ENCODE results near the gene HAUS8. TPM values are rescaled to one million over a fixed set of nuclear protein-coding genes. Genes with fewer than 3 reads are reported as not detected.

HAUS8 gene
- total and polyA plus RNA-seq, 2 of the 13 experiments (the other 11 are each of a cell fraction or from before 2014, with no cell fraction given) = 7.8 to 17.5 TPM

DNA sequence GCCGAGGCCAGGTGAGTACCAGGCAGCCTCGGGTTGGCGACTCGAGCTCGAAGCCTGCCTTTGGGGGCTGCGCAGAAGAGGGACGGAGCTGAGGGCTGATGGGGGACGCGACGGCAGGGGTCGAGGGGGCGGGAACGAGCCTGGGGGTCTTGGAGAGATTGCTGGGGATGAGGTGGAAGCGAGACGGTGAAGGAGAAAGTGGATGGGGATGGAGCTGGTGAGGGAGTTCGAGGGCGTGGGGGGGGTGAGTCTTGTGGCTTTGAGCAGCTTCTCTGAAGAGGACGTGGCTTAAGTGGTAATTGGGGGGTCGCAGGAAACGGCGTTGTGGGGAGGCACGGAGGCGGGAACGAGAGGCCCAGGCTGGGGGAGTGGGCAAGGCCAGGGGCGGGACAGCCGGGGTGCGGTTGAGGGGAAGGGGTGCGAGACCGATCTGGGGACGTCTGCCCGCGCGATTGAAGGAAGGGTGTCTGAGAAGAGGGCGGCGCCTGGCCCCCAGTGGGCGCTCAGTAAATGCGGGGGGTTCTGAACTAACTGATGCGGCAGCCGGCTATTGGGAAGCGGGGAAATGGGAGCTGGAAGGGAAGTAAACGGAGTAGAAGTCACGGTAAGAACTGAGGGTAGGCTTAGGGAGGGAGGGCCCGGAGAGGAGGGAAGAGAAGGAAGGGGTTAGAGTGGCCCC is 751 bp upstream of the HAUS8 start (continued):
- TF ChIP-seq REL (CRISPR knock-in tag; conservative IDR thresholded peaks at IDR 0.05) (0 out of 2 replicates have a peak, but pooled peaks have one; percentile 3), TCF7L2 (IDR thresholded peaks at IDR 0.05; ENCODE audit: low read depth, low read length) (no peak), ZBTB8A (CRISPR knock-in tag; IDR thresholded peaks at IDR 0.05; ENCODE audit: borderline replicate concordance, low read depth) (no peak), GZF1 (CRISPR knock-in tag; IDR thresholded peaks at IDR 0.05) (no peak), GATAD2A (CRISPR knock-in tag; IDR thresholded peaks at IDR 0.05) (0 out of 2 replicates have a peak, but pooled peaks have one; percentile 14)
- TF ChIP-seq, protein P1, sequence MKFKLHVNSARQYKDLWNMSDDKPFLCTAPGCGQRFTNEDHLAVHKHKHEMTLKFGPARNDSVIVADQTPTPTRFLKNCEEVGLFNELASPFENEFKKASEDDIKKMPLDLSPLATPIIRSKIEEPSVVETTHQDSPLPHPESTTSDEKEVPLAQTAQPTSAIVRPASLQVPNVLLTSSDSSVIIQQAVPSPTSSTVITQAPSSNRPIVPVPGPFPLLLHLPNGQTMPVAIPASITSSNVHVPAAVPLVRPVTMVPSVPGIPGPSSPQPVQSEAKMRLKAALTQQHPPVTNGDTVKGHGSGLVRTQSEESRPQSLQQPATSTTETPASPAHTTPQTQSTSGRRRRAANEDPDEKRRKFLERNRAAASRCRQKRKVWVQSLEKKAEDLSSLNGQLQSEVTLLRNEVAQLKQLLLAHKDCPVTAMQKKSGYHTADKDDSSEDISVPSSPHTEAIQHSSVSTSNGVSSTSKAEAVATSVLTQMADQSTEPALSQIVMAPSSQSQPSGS (CRISPR knock-in tag; IDR thresholded peaks at IDR 0.05) = no peak
- TF ChIP-seq, protein P2, sequence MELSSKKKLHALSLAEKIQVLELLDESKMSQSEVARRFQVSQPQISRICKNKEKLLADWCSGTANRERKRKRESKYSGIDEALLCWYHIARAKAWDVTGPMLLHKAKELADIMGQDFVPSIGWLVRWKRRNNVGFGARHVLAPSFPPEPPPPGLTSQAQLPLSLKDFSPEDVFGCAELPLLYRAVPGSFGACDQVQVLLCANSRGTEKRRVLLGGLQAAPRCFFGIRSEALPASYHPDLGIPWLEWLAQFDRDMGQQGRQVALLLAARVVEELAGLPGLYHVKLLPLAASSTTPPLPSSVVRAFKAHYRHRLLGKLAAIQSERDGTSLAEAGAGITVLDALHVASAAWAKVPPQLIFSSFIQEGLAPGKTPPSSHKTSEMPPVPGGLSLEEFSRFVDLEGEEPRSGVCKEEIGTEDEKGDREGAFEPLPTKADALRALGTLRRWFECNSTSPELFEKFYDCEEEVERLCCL (CRISPR knock-in tag; IDR thresholded peaks at IDR 0.05; ENCODE audit: borderline replicate concordance) = no peak
- TF ChIP-seq, protein P3, sequence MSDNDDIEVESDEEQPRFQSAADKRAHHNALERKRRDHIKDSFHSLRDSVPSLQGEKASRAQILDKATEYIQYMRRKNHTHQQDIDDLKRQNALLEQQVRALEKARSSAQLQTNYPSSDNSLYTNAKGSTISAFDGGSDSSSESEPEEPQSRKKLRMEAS (IDR thresholded peaks at IDR 0.05) = peak; percentile 9; the same call in 1 of the 2 replicates

DNA sequence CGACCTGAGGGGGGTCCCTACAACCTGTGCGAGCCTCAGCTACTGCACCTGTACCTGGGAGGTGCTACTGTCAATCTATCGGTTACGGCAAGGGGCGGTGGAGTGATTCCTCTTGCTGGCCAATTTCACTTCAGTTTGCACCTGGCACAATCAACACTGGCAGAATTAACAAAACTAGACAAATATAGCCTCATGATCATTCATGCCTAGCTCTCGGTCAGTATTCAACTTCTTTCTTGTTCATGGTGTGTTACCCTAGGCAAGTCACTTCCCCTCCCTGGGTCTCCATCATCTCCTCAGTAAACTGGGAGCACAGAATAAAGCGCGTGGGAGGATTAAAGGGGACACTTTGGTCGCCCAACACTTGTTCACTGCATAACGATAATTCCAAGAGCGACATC is 618 bp downstream of the HAUS8 start:
- H3K9ac ChIP-seq (ENCODE audit: insufficient read depth, low read depth, low read length) = peak overlapping the region; percentile 84
- no peaks in the 10 kb centered on the region for H3K9me3 ChIP-seq (ENCODE audit: low read length)
- H3K79me2 ChIP-seq (ENCODE audit: insufficient read depth, low read length) = peaks cover 53% of the 10 kb centered on the region
- ATAC-seq (no peak), FAIRE-seq (peak; percentile 65), DNase-seq (ENCODE audit: low spot score) (no peak)
- WGBS (ENCODE audit: low lambda C conversion rate) = 2% methylated on average over 6 of the region's 11 CpGs
- peaks cover 62% of the 10 kb centered on the region for H3K4me1 ChIP-seq (ENCODE audit: insufficient read depth, low read length)
- H3K27ac ChIP-seq (ENCODE audit: extremely low read length, insufficient read depth, low read length) = peak overlapping the region; percentile 75
- CTCF ChIA-PET (ENCODE audit: low intra/inter-chr PET ratio, low total read pairs) = no interaction called here
- intact Hi-C loops (cut with micrococcal nuclease; ENCODE audit: unreplicated experiment) = loop anchor here (5.0 kb wide), 1 partner anchor 63 kb away; no protein-coding TSS in a partner anchor
- POLR2A ChIA-PET = interaction anchor here (1.0 to 1.5 kb wide), 3 partner anchors 141 to 235 kb away, joined by 3 to 5 read pairs (median 3); partner anchors contain the start of genes DDA1, MRPL34 and USE1
- BruUV-seq (replicated peaks) = TSS peak; percentile 88
- peak overlapping the region; percentile 99 for H3K4me2 ChIP-seq (ENCODE audit: low read depth, low read length)
- peaks cover 3 to 18% of the 10 kb centered on the region in 2 experiments; a peak in 2 of 5 replicates for H3K36me3 ChIP-seq (replicated peaks in 1 of 2; ENCODE audit: control insufficient read depth in 1 of 2, insufficient read depth in 2 of 2, low read length in 2 of 2)
- H3K27me3 ChIP-seq (ENCODE audit: control insufficient read depth in 1 of 2, insufficient read depth in 2 of 2, low read length in 2 of 2) = no peaks in the 10 kb centered on the region; a peak in 1 of 5 replicates
- peak overlapping the region; percentile 60 to 90 (median 79) for H3K4me3 ChIP-seq (replicated peaks in 1 of 3; ENCODE audit: insufficient read depth in 1 of 3, low read depth in 2 of 3, low read length in 3 of 3)
- H4K20me1 ChIP-seq (ENCODE audit: insufficient read depth, low read length) = no peaks in the 10 kb centered on the region
- in situ Hi-C loops (cut with HindIII; ENCODE audit: extremely low pct_ligation_motif_present, low pct_unique_long_range_greater_than_20kb) = no loop called here
- peak overlapping the region; percentile 79 for H2AFZ ChIP-seq (ENCODE audit: low read length)
- TF ChIP-seq ZNF749 (CRISPR knock-in tag; IDR thresholded peaks at IDR 0.05; ENCODE audit: borderline replicate concordance) = no peak
- no peak for TF ChIP-seq TGIF2 (CRISPR knock-in tag; IDR thresholded peaks at IDR 0.05)
- TF ChIP-seq CCDC6 (CRISPR knock-in tag; IDR thresholded peaks at IDR 0.05) = no peak
- no peak for TF ChIP-seq KAT2B (IDR thresholded peaks at IDR 0.05; ENCODE audit: borderline replicate concordance, low read depth, low read length)
- no peak for TF ChIP-seq ATF7-NPFF (CRISPR knock-in tag; IDR thresholded peaks at IDR 0.05; ENCODE audit: low read depth)
- no peak for TF ChIP-seq KLF9 (CRISPR knock-in tag; IDR thresholded peaks at IDR 0.05; ENCODE audit: low read depth)
- TF ChIP-seq, protein P4, sequence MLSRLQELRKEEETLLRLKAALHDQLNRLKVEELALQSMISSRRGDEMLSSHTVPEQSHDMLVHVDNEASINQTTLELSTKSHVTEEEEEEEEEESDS (CRISPR knock-in tag; IDR thresholded peaks at IDR 0.05; ENCODE audit: borderline replicate concordance) = no peak
- 0 out of 2 replicates have a peak, but pooled peaks have one; percentile 17 for TF ChIP-seq ZNF746 (CRISPR knock-in tag; IDR thresholded peaks at IDR 0.05)
- no peak for TF ChIP-seq JDP2 (CRISPR knock-in tag; IDR thresholded peaks at IDR 0.05; ENCODE audit: borderline replicate concordance)
- no peak for TF ChIP-seq NAIF1 (CRISPR knock-in tag; IDR thresholded peaks at IDR 0.05; ENCODE audit: borderline replicate concordance)
- TF ChIP-seq, protein P5, sequence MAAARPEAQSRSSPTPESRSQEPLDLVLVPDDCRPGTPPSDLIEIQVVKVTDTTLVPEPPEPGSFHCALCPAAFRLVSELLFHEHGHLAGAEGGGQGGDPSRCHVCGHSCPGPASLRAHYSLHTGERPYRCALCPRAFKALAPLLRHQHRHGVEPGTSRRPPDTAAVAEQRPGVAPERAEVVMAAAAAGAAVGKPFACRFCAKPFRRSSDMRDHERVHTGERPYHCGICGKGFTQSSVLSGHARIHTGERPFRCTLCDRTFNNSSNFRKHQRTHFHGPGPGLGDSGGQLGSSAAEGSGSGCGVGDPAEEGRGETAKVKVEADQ (CRISPR knock-in tag; IDR thresholded peaks at IDR 0.05; ENCODE audit: borderline replicate concordance) = peak; percentile 11; the same call in 1 of the 2 replicates

Data from HepG2 (cell line).